OCI-LY1 (cell line): ENCODE measurements around the gene CGB2.

Source experiments
- EZH2 ChIP-seq: fragments of 200-600 bp; sonication (generic), shearing (Covaris generic); IDR thresholded peaks from 2 replicates; pipeline ENCODE4 v1.8.0; 2017; ENCODE audit warnings: borderline replicate concordance, mixed run types, mild to moderate bottlenecking, antibody characterized with exemption, low read length, moderate library complexity, mixed read lengths
- TF ChIP-seq, protein P1 (sequence below): fragments of 200-600 bp; sonication (generic), shearing (Covaris generic); IDR thresholded peaks from 2 replicates; pipeline ENCODE4 v1.5.1; 2017; ENCODE audit warnings: mild to moderate bottlenecking, antibody characterized with exemption, low read length, moderate library complexity, mixed read lengths

DNA sequence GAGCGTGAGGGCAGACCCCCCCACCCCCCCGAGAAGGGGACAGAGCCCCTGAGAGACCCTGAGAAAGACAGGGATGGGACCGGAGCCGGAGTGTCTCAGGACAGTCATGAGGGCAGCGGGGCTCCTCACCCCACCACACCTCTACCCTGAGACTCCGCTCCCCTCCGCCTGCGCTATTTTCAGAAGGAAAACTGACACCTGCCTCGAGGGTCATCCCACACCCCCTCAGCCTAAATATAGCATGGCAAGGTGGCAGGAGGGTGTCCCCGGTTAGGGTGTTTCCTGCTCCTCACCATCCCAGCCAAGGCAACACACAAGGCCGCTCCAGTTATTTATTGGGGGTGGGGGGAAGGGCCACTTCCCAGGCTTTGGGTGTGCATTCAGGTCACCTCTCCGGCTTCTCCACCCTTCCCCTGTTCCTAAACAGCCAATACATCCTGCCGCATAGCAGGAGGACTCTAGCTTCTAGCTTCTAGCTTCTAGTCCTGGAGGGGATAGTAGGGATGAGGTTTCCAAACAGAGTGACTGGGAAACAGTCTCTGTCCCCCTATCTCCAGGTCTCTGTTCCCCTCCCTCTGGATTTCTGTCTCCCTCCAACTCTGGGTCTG, 34.3 kb downstream of the CGB2 start:
- TF ChIP-seq EZH2 = no peak
- TF ChIP-seq, protein P1, sequence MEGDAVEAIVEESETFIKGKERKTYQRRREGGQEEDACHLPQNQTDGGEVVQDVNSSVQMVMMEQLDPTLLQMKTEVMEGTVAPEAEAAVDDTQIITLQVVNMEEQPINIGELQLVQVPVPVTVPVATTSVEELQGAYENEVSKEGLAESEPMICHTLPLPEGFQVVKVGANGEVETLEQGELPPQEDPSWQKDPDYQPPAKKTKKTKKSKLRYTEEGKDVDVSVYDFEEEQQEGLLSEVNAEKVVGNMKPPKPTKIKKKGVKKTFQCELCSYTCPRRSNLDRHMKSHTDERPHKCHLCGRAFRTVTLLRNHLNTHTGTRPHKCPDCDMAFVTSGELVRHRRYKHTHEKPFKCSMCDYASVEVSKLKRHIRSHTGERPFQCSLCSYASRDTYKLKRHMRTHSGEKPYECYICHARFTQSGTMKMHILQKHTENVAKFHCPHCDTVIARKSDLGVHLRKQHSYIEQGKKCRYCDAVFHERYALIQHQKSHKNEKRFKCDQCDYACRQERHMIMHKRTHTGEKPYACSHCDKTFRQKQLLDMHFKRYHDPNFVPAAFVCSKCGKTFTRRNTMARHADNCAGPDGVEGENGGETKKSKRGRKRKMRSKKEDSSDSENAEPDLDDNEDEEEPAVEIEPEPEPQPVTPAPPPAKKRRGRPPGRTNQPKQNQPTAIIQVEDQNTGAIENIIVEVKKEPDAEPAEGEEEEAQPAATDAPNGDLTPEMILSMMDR = no peak
